Mesenteric fat pad (tissue), 1 donor: ENCODE data around the gene SIX5. TPM values are rescaled to one million over a fixed set of nuclear protein-coding genes. Genes with fewer than 3 reads are reported as not detected.
"Not testable (repeated sequence)": the region's sequence is repeated elsewhere in the genome, so short reads cannot be mapped to it uniquely, and the experiment has no call there.

Source experiments
- DNase-seq: peaks from one replicate; pipeline ENCODE4 v3.0.0-alpha.2; 2020; ENCODE audit warnings: low spot score
- total RNA-seq: library from RNA; stranded (reverse); fragmentation: NEBNext Ultra II Directional; extraction: Animal tissue kit (Norgen Biotek cat#: 25700); gene quantifications from one replicate; pipeline ENCODE4 v1.2.1, GENCODE V29; 2021
- donor health status: DM: yes; HTN: yes; CAD: no.

SIX5 gene
- total RNA-seq, 1 donor from 2014 or later = 18.0 TPM

GRCh38 chr19:45761714-45762113, 7.3 kb downstream of the SIX5 start:
- DNase-seq = no peak

GRCh38 chr19:45758921-45759320, 10.1 kb downstream of the SIX5 start:
- DNase-seq = no peak

- DNase-seq = no peak
These were observed 11.4 kb downstream of the SIX5 start for GRCh38 chr19:45757695-45758094.

DNA sequence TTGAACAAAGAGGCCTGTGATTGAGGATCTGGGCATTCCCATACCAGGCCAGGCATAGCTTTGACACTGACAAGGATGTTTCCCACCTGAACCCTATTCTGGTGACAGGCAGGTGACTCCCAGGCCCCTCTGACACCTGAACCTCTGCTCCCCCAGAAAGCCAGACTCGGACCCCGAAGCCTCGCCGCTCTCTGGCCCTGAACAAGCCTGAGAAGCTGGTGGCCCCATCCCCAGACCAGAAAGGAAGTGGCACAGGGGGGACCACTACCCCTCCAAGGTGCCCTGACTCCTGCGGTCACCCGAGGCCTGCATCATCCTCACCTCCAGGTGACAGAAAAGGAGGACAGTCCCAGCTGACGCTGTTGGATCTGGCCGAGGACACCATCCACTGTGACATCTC, 14.7 kb downstream of the SIX5 start:
- no peak for DNase-seq

DNA sequence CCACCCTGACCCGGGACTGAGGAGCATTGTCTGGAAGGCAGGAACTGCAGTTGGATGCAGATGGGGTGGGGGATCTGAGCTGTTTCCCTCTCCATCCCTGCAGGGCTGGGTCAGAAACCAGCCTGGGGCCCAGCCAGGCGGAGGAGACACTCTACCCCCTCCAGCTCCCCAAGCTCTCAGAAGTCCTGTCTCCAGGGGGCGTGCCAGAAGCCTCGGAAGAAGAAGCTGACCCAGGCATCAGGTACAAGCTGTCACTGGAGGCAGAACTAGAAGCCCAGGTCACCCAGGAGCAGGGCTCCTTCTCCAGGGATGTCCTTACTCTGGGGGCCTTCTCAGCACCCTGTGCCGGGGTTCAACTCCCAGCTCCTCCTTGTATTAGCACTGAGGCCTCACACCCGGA, 15.5 kb downstream of the SIX5 start:
- no peak for DNase-seq

- no peak for DNase-seq
These were observed 16.4 kb downstream of the SIX5 start for GRCh38 chr19:45752639-45753038.

- not testable (repeated sequence) for DNase-seq
These were observed 17.6 kb downstream of the SIX5 start for GRCh38 chr19:45751483-45751882.

DNA sequence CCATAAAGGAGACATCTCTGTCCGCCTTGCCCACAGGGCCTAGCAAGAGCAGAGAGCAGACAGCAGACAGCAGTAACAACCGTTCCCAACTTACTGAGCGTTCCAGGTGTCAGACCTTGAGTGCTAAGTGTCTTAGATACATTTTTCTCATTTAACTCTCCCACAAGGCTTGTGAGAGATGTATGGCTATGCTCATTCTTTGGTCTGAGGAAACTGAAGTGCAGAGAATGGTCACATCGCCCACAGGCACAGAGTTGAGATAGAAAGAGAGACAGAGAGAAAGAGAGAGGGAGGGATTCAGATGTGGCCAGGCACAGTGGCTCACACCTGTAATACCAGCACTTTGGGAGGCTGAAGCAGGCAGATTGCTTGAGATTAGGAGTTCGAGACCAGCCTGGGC, 21.5 kb downstream of the SIX5 start:
- DNase-seq = no peak

GRCh38 chr19:45746866-45747265, 22.2 kb downstream of the SIX5 start:
- DNase-seq = no peak

- DNase-seq = no peak
These were observed 23.4 kb downstream of the SIX5 start for GRCh38 chr19:45745606-45746005.

DNA sequence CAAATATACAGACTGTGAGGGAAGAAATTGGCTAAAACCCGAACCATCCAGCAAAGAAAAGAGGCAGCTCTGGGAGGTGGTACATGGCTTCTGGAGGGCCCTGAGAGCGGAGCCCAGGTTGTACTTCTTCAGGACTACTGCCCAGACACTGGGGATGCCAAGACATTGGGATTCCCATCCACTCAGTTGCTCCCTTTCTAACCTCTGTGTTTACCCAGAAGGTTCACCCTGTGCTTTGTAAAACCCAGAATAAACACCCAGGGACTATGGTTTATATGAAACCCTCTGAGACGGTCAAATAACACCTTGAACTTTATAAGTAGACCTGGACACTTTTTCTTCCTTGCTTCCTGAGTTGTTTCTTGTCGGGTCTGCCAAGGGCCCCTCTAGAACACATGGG, 26.1 kb downstream of the SIX5 start:
- no peak for DNase-seq

DNA sequence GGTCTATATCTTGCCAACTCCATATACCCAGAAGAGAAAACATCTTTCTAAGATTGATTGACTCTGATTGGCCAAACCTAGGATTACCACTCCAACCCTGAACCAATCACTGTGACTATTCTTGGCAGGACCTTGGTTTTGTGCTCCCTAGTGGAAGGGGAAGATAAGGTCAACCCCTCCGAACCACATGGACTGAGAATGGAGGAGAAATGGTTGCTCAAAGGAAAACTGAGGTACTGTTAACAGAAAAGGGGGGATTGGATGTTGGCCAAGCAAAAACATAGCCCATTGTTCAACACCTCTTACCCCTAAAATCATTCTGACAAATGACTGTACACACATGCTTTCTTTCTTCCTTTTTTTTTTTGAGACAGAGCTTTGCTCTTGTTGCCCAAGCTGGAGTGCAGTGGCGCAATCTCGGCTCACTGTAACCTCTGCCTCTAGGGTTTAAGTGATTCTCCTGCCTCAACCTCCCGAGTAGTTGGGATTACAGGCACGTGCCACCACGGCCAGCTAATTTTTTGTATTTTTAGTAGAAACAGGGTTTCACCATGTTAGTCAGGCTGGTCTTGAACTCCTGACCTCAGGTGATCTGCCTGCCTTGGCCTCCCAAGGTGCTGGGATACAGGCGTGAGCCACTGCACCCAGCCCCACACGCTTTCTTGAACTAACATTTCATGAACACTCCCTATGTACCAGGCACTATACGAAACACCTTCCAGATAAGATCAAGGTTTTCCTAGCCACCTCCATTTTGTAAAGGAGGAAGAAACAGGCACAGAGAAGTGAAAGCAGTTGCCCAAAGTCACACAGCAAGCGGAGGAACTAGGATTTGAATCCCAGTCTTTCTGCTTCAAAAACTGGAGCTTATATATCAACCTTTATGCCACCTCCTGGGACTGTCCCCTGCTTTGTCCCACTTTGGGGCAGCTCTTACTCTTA, 29.3 kb downstream of the SIX5 start:
- DNase-seq = no peak

GRCh38 chr19:45733160-45733810, 35.8 kb downstream of the SIX5 start, which contains the start of gene MEIOSIN:
MEIOSIN (plus strand) TSS chr19:45733439; CDS start chr19:45735377, 1,938 bp downstream.
- DNase-seq = no peak

GRCh38 chr19:45730368-45731288, 38.4 kb downstream of the SIX5 start, which contains the start of gene FBXO46:
FBXO46 (minus strand) TSS chr19:45730896; CDS start chr19:45713495, 17,401 bp downstream.
- DNase-seq = peak; percentile 96

DNA sequence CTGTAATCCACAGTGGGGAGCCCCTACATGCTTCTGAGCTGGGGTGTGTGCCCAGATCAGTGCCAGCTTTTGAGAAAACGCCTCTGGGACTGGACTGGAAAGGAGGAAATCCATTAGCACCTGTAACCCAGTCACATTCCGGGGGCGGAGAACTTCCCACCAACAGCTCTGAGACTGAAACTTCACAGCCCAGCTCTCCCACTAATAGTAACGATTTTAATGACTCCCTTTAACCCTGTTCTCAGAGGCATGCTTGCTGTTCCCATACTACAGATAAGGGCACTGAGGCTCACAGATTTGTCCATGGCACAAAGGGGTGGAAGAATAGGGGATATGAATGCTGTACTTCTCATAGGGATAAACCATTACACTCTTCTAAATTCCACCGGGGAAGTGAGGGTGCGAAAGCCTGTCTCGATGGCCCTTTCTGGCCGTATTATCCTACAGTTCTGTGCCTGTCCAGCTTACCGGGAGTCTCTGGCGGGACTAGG, 39.2 kb downstream of the SIX5 start:
- DNase-seq = no peak

- DNase-seq = not testable (repeated sequence)
These were observed 40.4 kb downstream of the SIX5 start for GRCh38 chr19:45728683-45729082.

DNA sequence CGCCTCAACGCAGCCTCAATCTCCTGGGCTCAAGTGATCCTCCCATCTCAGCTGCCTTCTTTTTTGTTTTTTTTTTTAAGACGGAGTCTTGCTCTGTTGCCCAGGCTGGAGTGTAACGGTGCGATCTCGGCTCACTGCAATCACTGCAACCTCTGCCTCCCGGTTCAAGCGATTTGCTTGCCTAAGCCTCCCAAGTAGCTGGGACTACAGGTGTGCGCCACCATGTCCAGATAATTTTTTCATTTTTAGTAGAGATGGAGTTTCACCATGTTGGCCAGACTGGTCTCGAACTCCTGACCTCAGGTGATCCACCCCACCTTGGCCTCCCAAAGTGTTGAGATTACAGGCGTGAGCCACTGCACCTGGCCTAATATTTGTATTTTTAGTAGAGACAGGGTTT, 49.0 kb downstream of the SIX5 start:
- DNase-seq = not testable (repeated sequence)

GRCh38 chr19:45717983-45718650, 50.9 kb downstream of the SIX5 start:
- DNase-seq = no peak

DNA sequence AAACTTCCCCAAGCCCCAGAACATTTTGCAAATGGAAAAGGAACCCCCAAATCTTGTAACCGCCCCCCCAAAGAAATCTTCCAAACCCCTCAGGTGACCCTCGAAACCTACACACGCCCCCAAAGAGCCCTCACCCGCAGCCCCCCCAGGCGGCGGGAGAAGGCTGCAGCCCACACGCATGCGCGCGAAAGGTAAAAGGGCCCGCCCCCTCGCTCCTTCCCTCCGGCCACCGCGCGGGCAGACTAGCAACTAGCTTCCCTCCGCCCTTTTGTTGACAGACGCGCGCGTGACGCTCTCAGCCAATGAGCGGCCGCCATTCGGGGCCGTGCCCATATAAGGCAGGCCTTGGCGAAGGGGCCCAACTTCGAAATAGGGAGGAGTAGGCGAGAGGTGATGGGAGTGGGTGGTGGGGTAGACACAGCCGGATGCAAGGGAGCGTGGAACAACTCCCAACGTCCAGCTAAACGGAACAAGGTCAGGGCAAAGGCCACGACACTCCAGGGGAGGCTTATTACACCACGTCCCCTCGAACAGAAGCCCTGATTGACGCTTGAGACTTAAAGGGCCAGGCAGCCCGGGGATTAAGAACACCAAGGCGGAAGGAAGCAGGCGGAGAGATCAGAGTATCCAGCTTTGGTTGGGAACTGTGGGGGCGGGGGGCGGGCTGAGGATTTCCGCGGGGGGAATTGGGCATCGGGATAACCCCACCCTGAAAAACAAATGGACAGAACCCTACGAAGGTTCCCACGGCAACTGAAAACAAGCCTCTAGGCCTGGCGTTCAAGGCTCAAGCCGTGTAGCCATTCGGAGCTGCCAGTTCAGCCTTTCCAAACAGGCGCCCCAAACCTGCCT, 51.7 kb downstream of the SIX5 start:
- DNase-seq = peak; percentile 99
